GM18511 (cell line): Measurements from ENCODE around the gene ZDHHC8.
A peak's percentile ranks its signal among the peaks of the same experiment; 100 is the strongest.

Source experiments
- ATAC-seq: cut with Tn5 transposase; IDR thresholded peaks from one replicate; pipeline ENCODE4 v1.9.1; 2021; ENCODE audit warnings: mild to moderate bottlenecking, moderate library complexity; ENCODE audit not compliant: unreplicated experiment

ZDHHC8 gene, protein sequence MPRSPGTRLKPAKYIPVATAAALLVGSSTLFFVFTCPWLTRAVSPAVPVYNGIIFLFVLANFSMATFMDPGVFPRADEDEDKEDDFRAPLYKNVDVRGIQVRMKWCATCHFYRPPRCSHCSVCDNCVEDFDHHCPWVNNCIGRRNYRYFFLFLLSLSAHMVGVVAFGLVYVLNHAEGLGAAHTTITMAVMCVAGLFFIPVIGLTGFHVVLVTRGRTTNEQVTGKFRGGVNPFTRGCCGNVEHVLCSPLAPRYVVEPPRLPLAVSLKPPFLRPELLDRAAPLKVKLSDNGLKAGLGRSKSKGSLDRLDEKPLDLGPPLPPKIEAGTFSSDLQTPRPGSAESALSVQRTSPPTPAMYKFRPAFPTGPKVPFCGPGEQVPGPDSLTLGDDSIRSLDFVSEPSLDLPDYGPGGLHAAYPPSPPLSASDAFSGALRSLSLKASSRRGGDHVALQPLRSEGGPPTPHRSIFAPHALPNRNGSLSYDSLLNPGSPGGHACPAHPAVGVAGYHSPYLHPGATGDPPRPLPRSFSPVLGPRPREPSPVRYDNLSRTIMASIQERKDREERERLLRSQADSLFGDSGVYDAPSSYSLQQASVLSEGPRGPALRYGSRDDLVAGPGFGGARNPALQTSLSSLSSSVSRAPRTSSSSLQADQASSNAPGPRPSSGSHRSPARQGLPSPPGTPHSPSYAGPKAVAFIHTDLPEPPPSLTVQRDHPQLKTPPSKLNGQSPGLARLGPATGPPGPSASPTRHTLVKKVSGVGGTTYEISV

DNA sequence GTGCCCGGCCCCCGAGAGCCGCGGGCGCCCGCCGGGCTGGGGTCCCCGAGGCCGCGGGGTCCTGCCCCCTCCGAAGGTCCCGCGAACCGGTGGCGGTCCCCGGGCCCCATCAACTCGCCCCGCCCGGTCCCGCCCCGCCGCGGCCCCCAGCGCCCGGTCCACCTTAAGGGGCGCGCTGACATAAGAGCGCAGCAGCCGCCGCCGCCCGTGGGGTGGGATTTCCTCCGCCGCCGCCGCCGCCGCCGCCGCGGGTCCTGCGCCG lies at the start of gene ZDHHC8:
Gene ZDHHC8, plus strand, starts transcription at position 208 of the 262 bp plus-strand sequence. CDS start 144 bp downstream, outside the sequence.
- peak; percentile 65 for ATAC-seq

DNA sequence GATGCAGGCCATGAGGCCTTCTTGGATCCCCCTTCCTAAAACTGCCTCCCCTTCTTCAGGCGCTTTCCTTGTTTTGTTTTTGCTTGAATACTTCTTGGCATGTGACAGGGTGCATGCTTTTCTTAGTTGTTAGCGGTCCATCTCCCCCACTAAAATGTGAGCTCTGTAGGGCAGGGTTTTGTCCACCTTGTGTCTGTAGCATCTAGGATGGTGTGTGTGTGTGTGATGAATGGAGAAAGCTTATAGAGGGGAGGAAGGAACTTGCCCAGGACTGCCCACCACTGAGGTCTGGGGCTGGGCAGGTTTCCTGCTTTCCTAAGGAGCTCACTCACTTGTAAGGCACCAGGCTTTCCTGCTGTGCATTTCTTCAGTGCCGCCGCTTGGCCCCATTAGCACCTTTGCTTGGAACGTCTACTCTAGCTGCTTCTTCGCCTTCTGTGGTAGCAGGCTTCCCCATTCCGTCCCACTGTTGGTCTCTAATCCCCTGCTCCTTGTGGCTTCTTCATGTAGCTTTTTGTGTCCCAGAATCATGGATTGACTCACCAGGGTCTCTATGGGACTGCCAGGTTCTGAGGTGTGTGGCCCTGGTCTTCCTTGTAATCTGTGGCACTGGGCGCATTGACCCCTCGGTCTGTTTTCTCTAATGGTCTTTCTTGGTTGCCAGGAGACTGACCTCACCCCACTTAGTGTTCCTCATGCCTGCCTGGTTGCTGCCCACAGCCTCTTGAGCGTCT lies 48.3 kb upstream of the ZDHHC8 start:
- ATAC-seq = no peak

DNA sequence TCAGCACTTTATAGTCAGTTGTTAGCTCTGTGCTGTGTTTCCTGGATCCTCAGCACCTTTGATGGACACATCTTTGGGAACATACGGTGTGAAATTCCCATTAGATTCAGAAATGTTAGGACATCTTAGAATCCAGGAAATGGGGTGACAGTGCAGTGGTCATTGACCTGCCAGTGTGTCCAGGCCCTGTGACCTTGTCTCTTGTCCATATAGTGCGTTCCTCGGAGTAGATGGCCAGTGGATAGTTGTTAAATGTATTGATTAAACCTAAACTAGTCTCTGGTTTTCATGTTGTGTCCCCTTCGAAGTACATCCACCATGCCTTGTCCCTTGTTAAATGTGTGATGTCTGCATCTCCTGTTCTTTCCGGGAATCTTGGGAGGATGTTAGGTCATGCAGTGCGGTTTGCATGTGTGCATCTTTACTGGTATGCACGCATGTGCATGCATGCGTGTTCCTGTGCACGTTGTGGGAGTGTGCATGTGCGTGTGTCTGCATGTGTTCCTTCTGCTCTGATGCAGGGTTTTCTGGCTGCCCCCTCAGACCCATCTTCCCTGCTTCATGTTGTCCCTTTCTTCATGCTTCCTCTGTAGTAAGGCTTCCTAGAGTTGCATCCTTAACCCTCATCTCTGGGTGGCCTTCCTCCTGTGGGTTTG lies 47.6 kb upstream of the ZDHHC8 start:
- no peak for ATAC-seq

DNA sequence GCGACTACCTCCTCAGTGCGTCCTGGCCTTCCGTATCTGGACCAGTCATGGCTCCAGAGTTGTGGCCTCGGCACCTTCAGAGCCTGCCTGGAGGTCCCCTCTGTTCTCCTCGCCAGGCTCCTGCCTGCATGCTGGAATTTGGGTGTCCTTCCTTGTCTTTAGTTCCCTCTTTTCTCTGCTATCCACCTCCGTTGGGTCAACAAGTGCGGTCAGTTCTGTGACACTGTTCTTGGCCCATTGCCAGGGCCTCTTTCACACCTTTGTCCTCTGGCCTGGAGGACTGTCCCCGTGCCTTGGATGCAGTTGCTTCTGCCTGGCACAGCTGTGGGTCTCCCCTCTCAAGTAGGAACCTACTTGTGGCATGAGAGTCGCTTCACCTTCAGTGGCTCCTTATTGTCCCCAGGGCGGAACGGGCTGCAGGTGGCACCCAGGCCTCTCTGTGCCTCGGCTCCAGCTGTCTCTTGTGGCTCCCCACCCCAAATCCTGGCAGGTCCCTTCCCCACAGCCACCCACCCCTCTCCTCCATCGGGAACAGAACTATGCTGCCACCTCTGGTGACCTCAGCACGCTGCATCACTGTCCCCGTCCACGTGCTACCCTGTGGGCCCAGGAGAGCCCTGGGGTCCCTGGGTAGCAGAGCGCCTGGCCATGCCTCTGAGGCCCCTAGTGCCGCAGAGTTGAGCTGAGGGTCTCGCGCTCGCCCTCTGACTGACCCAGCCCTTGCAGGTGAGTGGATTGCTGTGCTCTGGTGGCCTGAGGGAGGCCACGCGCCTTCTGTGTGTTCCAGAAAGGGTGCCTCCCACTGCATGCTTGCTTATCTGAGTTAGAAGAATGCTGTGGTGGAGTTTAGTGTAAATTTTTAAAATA lies 46.8 kb upstream of the ZDHHC8 start:
- ATAC-seq = no peak

DNA sequence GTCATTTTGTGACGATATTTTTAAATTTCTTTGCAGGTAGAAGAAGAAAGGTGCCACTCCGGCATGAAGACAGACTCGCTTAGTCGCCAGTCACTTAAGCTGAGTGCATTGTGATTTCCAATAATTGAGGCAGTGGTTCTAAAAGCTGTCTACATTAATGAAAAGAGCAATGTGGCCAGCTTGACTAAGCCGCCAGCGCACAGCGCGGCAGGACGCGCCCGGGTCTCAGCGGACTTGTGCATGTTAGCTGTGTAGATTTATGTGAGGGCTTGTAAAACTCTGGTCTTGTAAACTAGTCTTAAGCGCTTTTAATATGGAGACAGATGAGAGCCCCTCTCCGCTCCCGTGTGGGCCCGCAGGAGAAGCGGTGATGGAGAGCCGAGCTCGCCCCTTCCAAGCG lies 46.0 kb upstream of the ZDHHC8 start:
- ATAC-seq = no peak

DNA sequence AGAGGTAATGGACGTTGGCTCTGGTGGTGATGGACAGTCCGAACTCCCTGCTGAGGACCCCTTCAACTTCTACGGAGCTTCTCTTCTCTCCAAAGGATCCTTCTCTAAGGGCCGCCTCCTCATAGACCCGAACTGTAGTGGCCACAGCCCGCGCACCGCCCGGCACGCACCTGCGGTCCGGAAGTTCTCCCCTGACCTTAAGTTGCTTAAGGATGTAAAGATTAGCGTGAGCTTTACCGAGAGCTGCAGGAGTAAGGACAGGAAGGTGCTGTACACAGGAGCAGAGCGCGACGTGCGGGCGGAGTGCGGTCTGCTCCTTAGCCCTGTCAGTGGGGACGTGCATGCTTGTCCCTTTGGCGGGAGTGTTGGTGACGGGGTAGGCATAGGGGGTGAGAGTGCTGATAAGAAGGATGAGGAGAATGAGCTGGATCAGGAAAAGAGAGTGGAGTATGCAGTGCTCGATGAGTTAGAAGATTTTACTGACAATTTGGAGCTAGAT lies 45.5 kb upstream of the ZDHHC8 start:
- no peak for ATAC-seq

DNA sequence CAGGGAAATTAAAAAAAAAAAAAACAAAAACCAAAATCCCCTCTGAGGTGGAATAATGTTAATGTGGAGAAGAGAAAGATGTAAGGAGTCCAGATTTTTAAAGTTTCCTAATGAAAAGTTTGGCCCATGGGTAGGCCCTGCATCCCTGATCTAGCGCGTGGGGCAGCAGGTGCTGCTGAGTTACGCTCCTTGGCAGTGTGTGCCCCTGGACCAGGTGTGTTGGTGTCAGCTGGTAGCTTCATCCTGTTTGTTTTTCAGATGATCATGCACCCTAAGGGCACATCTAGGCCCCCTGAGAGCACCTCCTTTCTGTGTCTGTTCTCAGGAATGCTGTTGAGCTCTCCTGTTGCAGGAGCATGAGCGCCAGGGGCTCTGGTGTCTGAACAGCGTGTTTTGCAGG lies 44.8 kb upstream of the ZDHHC8 start:
- no peak for ATAC-seq

DNA sequence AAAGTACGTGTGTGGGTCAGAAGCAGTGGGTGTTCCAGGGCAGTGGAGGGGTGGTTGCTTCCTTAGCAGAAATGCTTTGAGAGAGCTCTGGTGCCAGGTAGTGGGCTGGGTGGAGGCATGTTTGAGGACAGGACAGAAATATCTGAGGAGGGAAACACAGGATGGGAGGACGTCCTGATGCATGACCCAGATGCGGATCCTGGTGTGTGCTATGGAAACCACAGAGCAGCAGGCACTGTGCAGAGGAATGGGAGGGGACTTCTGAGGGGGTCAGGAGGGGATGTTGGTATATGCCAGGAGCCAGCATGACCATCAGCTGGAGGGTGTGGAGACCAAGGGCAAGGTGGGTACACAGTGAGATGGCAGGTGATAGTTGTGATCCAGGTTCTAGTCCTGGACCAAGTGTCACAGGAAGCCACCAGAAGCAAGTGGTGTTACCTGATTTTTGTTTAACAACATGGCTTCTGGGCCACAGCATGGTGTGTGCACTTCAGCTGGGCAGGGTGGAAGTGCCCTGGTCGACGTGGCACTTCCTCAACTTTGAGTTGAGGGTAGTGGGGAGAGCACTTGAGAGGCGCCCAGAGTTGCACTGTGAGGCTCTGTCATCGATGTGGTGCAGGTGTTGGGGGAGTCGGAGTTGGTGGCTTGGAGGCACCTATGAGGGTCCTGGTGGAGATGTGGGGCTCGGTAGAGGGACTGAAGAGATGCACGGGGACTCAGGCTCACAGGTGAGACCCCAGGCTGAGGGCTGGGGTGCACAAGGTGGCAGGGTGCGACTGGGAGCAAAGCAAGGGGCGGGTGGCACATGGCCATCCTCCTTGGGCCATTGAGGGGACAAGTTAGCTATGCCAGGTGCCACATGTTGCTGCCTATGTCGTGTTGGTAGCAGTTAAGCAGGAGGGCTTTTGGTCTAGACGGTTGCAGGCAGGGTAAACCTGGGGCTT lies 44.0 kb upstream of the ZDHHC8 start:
- ATAC-seq = no peak

DNA sequence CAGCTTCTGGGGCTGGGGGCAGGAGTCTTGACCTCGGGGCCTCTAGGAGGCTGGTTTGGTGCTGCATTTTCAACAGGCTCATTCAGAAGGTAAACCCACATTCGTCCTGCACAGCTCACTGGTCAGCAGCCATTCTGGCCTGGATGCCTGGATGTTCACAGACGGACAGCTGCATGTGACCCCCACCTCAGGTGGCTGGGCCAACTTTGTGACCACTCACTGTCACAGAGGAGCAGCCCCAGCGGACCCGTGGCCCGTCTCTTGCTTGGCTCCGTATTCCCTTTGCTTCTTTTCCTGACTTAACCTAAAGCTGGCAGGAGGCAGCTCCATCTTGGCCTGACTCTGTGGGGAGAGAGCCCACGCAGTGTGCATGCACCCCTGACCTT lies 43.3 kb upstream of the ZDHHC8 start:
- no peak for ATAC-seq

DNA sequence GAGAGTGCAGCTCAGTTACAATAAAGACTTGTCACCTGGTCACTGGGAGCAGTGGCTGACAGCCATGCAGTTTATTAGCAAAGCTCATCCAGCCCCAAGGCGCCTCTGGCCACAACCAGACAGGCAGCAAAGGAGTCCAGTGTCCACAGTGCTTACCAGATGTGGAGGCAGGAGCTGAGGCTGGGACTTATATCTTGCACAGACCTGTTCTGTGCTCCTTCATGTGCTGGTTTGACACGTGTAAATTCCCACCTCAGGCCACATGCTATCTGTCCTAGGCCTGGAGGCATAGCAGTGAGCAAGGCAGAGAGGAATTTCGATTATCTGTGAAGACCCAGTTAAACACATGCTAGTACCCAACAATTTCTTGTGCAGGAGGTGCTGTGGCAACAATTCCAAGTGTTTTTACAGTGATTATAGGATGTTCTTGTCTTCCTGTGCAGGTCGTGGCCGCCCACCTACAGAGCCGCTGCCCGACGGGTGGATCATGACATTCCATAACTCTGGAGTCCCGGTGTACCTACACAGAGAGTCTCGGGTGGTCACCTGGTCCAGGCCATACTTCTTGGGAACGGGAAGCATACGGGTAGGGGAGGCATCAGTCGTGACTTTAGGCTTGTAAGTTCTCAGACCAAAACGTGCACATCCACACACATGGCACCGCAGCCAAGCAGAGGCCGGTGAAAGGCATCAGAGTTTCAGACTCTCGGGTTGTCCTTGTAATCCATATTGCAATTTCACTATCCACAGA lies 42.2 kb upstream of the ZDHHC8 start:
- no peak for ATAC-seq

DNA sequence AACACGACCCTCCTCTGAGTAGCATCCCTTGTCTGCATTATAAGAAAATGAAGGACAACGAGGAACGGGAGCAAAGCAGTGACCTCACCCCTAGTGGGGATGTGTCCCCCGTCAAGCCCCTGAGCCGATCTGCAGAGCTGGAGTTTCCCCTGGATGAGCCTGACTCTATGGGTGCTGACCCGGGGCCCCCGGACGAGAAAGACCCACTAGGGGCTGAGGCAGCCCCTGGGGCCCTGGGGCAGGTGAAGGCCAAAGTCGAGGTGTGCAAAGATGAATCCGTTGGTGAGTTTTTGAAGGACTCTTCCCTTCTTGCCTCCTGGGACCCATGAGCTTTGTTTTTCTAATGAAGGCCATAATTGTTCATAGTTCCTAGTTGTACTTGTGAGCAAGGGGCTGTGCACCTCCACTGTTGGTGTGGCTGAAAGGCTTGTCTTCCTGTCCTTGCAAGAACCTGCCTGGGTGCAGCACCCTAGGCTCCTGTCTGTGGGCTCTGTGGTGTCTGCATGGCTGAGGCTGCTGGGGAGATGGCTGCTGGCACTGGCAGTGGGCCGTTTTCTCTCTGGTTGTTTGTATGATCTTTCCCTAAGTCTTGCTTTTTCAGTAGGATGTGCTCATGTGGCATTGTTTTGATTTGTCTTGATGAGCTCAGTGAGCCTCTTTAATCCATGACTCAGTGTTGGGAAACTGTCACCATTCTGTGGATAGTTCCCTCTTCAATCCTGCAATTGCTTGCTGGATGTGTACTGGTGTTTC lies 41.5 kb upstream of the ZDHHC8 start:
- no peak for ATAC-seq

DNA sequence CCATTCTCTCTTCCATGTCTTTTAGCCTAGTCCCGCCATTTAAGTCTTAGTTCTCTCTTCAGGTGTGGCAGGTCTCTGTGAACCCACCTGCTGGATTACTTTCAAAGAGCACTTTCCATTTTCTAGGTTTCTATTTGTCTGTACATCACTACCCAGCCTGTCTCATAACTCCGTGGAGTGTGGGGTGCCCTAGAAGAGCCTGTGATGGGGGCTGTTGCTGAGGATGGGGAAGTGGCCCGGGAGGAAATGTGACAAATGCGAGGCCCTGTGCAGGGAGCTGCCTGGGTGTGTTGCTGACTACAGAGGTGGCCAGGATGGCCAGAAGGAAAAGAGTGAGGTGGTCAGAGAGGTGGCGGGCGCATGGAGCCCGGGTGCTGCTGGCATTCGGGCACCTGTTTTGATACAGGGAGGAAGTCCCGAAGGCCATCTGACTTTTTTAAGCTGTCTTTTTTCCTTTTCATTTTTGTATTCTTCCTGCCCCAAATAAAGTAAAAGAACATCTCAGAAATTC lies 40.8 kb upstream of the ZDHHC8 start:
- no peak for ATAC-seq

DNA sequence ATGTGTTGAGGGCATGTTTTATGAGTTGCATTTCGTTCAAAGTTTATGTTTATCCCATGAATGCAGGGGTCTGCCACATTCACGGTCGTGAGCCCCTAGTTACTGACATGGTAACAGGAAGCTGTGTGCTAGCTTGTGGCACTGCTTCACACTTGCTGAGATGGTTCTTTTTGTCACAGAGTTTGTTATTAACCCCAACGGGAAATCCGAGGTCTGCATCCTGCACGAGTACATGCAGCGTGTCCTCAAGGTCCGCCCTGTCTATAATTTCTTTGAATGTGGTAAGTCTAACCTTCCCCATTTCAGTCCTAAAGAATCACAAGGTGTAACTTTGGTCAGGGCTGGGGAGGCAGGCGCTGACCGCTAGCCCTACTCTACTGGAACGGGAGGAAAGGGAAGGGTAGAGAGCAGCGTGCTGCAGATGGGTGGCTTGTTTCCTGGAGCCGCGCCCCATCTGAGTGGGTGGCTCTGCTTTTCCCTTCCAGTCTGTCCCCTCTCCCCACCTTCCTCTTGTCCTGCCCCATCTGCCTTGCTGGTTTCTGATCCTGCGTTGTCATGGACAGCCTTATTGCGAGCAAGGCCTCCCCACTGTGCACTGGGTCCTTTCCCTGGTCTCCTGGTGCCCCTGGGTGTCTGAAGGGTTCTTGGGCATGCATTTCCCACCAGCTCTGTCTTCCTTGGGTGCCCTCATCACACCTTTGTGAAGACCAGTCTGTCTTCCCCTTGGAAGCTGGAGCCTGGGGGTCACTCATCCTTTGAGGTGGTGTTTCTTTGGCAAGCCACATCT lies 39.7 kb upstream of the ZDHHC8 start:
- no peak for ATAC-seq

DNA sequence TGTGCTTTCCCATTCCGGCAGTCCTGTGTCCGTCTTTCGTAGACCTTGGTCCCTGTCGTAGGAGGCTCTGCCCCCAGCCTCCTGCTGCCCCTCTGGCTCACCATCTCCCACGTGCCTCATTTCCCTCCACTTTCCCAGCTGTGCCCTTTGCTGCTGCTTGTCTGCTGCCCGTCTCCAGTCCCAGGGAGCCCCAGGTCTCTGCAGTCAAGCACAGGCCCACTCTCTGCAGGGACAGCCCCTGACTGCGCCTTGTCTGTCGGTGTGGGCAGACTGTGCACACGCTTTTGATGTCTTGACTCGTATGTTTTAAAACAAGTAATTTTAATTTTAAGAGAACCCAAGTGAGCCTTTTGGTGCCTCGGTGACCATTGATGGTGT lies 39.1 kb upstream of the ZDHHC8 start:
- no peak for ATAC-seq

DNA sequence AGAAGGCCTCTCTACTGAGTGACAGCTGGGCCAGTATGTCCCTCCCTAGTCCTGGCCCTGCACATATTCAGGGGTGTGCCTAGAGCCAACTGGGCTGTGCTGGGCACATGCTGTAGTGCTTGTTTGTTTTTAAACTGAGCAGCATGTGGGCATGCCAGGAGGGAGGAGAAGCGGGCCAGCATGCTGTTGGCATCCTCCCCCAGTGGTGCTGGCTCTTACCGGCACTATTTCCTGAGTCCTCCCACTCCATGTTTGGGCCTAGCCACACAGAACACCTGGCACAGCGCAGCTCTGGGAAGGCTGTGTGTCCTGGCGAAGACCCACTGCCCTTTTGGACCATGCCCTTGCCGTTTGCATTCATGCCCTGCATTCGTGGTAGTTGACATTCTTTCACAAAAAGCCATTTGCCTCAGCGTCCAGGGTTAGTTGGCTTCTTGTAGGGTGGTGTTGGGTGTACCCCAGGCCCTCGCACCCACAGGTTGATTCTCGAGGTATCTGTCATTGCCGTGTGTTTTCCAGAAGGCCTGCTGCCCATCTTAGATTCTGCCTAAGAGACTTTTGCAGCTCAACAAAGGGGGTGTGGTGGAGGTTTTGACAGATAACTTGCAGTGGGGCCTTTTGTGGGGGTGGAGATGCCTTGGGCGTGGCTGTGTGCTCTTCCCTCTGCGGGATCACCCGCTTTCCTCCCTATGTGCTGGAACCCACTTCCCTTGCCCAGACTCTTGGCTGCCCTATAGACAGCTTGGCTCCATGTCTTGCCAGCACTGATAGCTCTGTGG lies 38.0 kb upstream of the ZDHHC8 start:
- no peak for ATAC-seq

DNA sequence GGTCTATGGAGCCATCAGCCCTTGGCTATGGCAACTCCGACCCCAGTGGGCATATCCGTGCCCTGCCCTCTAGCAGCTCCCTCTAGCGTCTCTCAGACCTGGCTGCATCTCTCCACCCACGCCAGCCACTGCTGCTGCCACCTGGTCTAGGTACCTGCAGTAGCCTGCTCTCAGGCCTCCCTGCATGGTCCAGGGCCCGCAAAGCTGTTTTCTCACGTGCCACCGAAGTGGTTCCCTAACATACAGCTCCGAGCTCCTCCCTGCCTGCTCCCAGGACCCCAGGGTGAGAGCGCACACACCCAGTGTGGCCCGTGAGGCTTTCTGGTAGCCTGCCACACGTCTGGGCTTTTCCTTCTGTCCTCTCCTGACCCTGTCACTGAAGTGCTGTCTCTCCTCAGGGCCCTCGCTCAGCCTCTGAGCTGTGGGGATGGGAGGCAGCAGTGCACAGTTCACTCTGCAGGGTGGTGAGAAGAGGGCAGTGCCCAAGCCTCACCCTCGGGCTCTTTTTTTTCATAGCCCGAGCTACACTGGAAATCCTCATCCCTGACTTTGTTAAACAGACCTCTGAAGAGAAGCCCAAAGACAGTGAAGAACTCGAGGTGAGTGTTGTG lies 37.3 kb upstream of the ZDHHC8 start:
- no peak for ATAC-seq
